Trophoblast cell (in vitro differentiated cells and primary cell): ENCODE measurements around the gene NSMF.

Source experiments
- DNase-seq, 2 donors: peaks; one replicate each; pipeline ENCODE4 v3.0.0-alpha.2; 2016
- H2AFZ ChIP-seq: 2 replicates; pipeline ENCODE4 v1.6.1; 2013; ENCODE audit warnings: low read length, moderate library complexity, mild to moderate bottlenecking; ENCODE audit not compliant: insufficient read depth, poor library complexity
- H2AK5ac ChIP-seq: 2 replicates; pipeline ENCODE4 v1.6.1; 2013; ENCODE audit warnings: mild to moderate bottlenecking, low read length
- H2BK120ac ChIP-seq: 2 replicates; pipeline ENCODE4 v1.6.1; 2013; ENCODE audit warnings: low read length, mild to moderate bottlenecking, moderate library complexity; ENCODE audit not compliant: insufficient read depth, poor library complexity
- H2BK12ac ChIP-seq: 2 replicates; pipeline ENCODE4 v1.6.1; 2013; ENCODE audit warnings: mild to moderate bottlenecking, low read length, moderate library complexity
- H2BK5ac ChIP-seq: 2 replicates; pipeline ENCODE4 v1.6.1; 2013; ENCODE audit warnings: low read length, low read depth, moderate library complexity, mild to moderate bottlenecking; ENCODE audit not compliant: poor library complexity
- H3K14ac ChIP-seq: 2 replicates; pipeline ENCODE4 v1.6.1; 2013; ENCODE audit warnings: mild to moderate bottlenecking, low read length
- H3K18ac ChIP-seq: 2 replicates; pipeline ENCODE4 v1.6.1; 2013; ENCODE audit warnings: mild to moderate bottlenecking, low read length
- H3K23ac ChIP-seq: 2 replicates; pipeline ENCODE4 v1.6.1; 2013; ENCODE audit warnings: low read length
- H3K27ac ChIP-seq: 2 replicates; pipeline ENCODE4 v1.5.1; 2013; ENCODE audit warnings: low read depth, mild to moderate bottlenecking, inconsistent platforms, low read length, moderate library complexity
- H3K27me3 ChIP-seq: 2 replicates; pipeline ENCODE4 v1.6.1; 2013; ENCODE audit warnings: inconsistent platforms, mild to moderate bottlenecking, low read length, moderate library complexity; ENCODE audit not compliant: insufficient read depth
- H3K36me3 ChIP-seq, 2 experiments: 1 replicate in 1 of 2; 2 replicates in 1 of 2; pipeline ENCODE4 v1.6.1; 2013; ENCODE audit warnings: low read length in 2 of 2, mild to moderate bottlenecking in 2 of 2, moderate library complexity in 1 of 2; ENCODE audit not compliant: insufficient read depth in 2 of 2, control insufficient read depth in 1 of 2
- H3K4ac ChIP-seq: 2 replicates; pipeline ENCODE4 v1.6.1; 2013; ENCODE audit warnings: low read depth, mild to moderate bottlenecking, low read length, moderate library complexity
- H3K4me1 ChIP-seq, 2 experiments: 1 replicate in 1 of 2; 2 replicates in 1 of 2; pipeline ENCODE4 v1.6.1; 2013; ENCODE audit warnings: low read length in 2 of 2, mild to moderate bottlenecking in 2 of 2, moderate library complexity in 1 of 2; ENCODE audit not compliant: insufficient read depth in 2 of 2, control insufficient read depth in 1 of 2
- H3K4me2 ChIP-seq: 2 replicates; pipeline ENCODE4 v1.6.1; 2013; ENCODE audit warnings: inconsistent platforms, mild to moderate bottlenecking, low read length, moderate library complexity
- H3K4me3 ChIP-seq: 2 replicates; pipeline ENCODE4 v1.5.1; 2013; ENCODE audit warnings: mild to moderate bottlenecking, low read depth, low read length, inconsistent platforms
- H3K79me1 ChIP-seq: one replicate; pipeline ENCODE4 v1.6.1; 2013; ENCODE audit warnings: low read length
- H3K79me2 ChIP-seq: 2 replicates; pipeline ENCODE4 v1.6.1; 2013; ENCODE audit warnings: low read length, mild to moderate bottlenecking; ENCODE audit not compliant: control insufficient read depth, insufficient read depth, poor library complexity
- H3K9ac ChIP-seq: 2 replicates; pipeline ENCODE4 v1.6.1; 2013; ENCODE audit warnings: mild to moderate bottlenecking, low read length
- H3K9me3 ChIP-seq: 2 replicates; pipeline ENCODE4 v1.6.1; 2013; ENCODE audit warnings: low read depth, mild to moderate bottlenecking, control low read depth, inconsistent platforms, low read length; ENCODE audit not compliant: insufficient read depth
- H4K12ac ChIP-seq: 2 replicates; pipeline ENCODE4 v1.6.1; 2013; ENCODE audit warnings: low read depth, mild to moderate bottlenecking, low read length, moderate library complexity
- H4K8ac ChIP-seq: 2 replicates; pipeline ENCODE4 v1.6.1; 2013; ENCODE audit warnings: low read depth, mild to moderate bottlenecking, low read length, moderate library complexity
- H4K91ac ChIP-seq: one replicate; pipeline ENCODE4 v1.6.1; 2013; ENCODE audit warnings: low read depth, mild to moderate bottlenecking, low read length, moderate library complexity
- WGBS: extraction: QIAGEN DNeasy Blood & Tissue Kit; methylation state at CpG from one replicate; pipeline ENCODE4 v1.1.7; 2013; ENCODE audit warnings: missing lambda C conversion rate; ENCODE audit not compliant: insufficient read length, insufficient coverage; ENCODE audit errors: extremely low coverage; 5-methylcytosine and 5-hydroxymethylcytosine counted together

The NSMF gene

DNA sequence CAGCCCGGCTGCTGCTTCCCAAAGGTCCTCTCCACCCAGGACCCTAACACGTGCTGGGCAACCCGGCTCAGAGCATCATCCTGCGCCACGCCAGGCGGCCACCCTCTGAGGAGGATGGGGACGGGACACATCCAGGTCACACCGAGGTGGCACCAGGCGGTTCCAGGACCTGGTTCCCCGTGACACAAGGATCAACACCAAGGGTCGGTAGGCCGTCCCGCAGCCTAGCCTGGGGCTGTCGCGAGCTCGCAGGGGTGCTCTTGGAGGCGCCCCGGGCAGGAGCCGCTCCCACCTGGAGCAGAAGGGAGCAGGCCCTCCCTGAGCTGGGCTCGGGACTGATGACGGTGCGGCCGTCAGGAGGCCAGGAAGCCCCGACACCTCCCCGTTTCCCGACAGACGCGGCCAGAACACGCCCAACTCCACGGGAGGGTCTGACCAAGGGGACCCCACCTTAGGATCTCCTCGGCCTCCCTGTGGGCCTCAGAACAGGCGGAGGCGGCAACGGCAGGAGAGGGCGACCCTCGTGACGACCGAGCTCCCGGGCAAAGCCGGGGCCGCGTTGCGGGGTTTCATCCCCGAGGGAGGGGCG is 42.5 kb downstream of the NSMF start:
- H2BK120ac ChIP-seq, result no peak overlapping the region
- H3K79me1 ChIP-seq, result no peaks in the 10 kb centered on the region
- H3K9me3 ChIP-seq, result no peaks in the 10 kb centered on the region
- no peak overlapping the region for H2BK12ac ChIP-seq
- peaks cover 0 to 4% of the 10 kb centered on the region in 2 experiments for H3K4me1 ChIP-seq
- H4K8ac ChIP-seq, result no peak overlapping the region
- no peak overlapping the region for H3K27ac ChIP-seq
- no peak overlapping the region for H2AFZ ChIP-seq
- H3K23ac ChIP-seq, result no peak overlapping the region
- H4K91ac ChIP-seq, result no peak overlapping the region
- no peaks in the 10 kb centered on the region for H3K27me3 ChIP-seq
- H2BK5ac ChIP-seq, result no peak overlapping the region
- no peak overlapping the region for H4K12ac ChIP-seq
- no peaks in the 10 kb centered on the region for H3K79me2 ChIP-seq
- H3K4ac ChIP-seq, result no peak overlapping the region
- H3K4me2 ChIP-seq, result no peak overlapping the region
- no CpG with 5 or more reads among the region's 45 CpGs for WGBS
- no peak overlapping the region for H3K18ac ChIP-seq
- H3K4me3 ChIP-seq, result no peak overlapping the region
- no peaks in the 10 kb centered on the region for H3K36me3 ChIP-seq
- no peak overlapping the region for H3K9ac ChIP-seq
- H3K14ac ChIP-seq, result no peak overlapping the region
- no peak for DNase-seq
- no peak overlapping the region for H2AK5ac ChIP-seq

DNA sequence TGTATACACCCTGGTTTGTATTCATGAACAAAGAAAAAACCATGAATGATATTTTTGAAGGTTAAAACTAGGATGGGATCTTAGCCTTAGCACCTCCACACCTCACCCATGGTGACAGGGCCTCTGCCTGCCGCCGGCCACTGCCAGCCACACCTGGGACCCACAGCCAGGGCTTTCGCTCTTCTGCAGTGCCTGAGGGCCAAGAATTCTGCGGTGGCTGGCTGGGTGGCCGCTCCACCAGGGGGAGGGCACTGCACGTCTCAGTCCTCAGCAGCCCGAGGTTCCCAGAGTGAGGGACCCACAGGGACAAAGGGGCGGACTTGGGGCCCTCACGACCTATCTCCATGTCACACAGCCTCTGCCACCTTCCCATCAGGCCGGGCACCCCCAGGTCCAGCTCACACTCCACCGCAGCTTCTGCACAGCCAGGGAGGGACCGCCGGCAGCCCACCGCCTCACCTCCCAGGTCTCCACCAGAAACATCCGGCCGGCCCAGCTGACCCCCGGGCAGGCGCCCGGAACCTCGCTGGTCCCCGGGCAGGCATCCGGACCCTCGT is 43.0 kb downstream of the NSMF start:
- Histone ChIP-seq H3K9ac (no peak overlapping the region), H3K4me2 (no peak overlapping the region), H3K14ac (no peak overlapping the region), H2AFZ (no peak overlapping the region), H3K4me3 (no peak overlapping the region), H3K23ac (no peak overlapping the region), H3K36me3 (no peaks in the 10 kb centered on the region), H3K27me3 (no peaks in the 10 kb centered on the region), H2BK12ac (no peak overlapping the region), H3K79me2 (no peaks in the 10 kb centered on the region), H4K12ac (no peak overlapping the region), H2AK5ac (no peak overlapping the region), H4K91ac (no peak overlapping the region), H3K4me1 (peaks cover 0 to 5% of the 10 kb centered on the region in 2 experiments), H3K79me1 (no peaks in the 10 kb centered on the region), H3K27ac (no peak overlapping the region), H3K18ac (no peak overlapping the region), H3K4ac (no peak overlapping the region), H2BK120ac (no peak overlapping the region), H2BK5ac (no peak overlapping the region), H3K9me3 (no peaks in the 10 kb centered on the region), H4K8ac (no peak overlapping the region)
- WGBS, result no CpG with 5 or more reads among the region's 23 CpGs
- no peak for DNase-seq

DNA sequence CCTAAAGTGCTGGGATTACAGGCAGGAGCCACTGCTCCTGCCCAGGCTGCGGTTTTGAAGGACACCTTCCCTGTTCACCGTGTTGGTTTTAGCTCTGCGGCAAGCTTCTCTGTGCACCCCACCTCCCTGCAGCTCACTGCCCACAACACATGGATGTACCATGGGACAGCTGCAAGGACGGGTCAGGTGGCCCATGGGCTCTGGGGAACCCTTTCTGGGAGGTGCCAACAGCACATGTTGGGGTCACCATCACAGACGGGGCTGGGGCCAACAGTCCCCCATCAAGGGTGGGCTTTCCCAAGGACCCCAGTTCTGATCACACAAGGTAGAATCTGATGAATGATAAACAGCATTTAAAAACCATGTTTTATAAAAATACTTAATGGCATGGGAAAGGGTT is 43.7 kb downstream of the NSMF start:
- Histone ChIP-seq H3K4me2 (no peak overlapping the region), H3K4me1 (peaks cover 0 to 7% of the 10 kb centered on the region in 2 experiments), H3K4ac (no peak overlapping the region), H3K27ac (no peak overlapping the region), H3K9ac (peak overlapping the region; percentile 64), H3K9me3 (no peaks in the 10 kb centered on the region), H3K79me1 (no peaks in the 10 kb centered on the region), H3K79me2 (peaks cover 2% of the 10 kb centered on the region), H3K4me3 (no peak overlapping the region), H4K91ac (no peak overlapping the region), H2BK12ac (no peak overlapping the region), H3K18ac (no peak overlapping the region), H3K14ac (no peak overlapping the region), H3K36me3 (no peaks in the 10 kb centered on the region), H4K8ac (no peak overlapping the region), H2AK5ac (no peak overlapping the region), H3K27me3 (no peaks in the 10 kb centered on the region), H2BK5ac (no peak overlapping the region), H4K12ac (no peak overlapping the region), H2AFZ (no peak overlapping the region), H2BK120ac (no peak overlapping the region), H3K23ac (no peak overlapping the region)
- DNase-seq, result no peak
- no CpG with 5 or more reads among the region's 5 CpGs for WGBS

DNA sequence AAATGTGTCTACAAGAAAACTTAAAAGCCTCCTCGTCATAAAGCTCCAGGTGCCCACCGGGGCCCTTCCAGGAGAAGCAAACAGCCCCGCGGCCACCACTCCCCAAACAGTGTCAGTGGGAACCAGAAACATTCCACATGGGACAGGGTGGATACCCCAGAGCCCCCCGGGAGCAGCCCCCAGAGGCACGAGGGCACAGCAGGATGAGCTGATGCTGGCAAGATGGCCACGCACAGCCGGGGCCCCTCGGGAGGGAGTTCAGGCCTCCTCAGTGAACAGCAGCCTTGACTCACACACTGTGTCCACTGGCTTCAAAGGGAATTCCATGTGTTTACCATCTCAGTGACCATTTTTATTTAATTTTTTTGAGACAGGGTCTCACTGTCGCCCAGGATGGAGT is 46.7 kb downstream of the NSMF start:
- H3K23ac ChIP-seq, result no peak overlapping the region
- H3K27me3 ChIP-seq, result no peaks in the 10 kb centered on the region
- peaks cover 2% of the 10 kb centered on the region for H3K79me2 ChIP-seq
- H3K4me3 ChIP-seq, result no peak overlapping the region
- H3K79me1 ChIP-seq, result no peaks in the 10 kb centered on the region
- DNase-seq, result no peak
- no peak overlapping the region for H3K14ac ChIP-seq
- H3K4ac ChIP-seq, result no peak overlapping the region
- H3K36me3 ChIP-seq, result peaks cover 0 to 2% of the 10 kb centered on the region in 2 experiments
- no CpG with 5 or more reads among the region's 10 CpGs for WGBS
- H3K4me1 ChIP-seq, result peaks cover 0 to 8% of the 10 kb centered on the region in 2 experiments
- H4K8ac ChIP-seq, result no peak overlapping the region
- H2BK5ac ChIP-seq, result no peak overlapping the region
- no peak overlapping the region for H4K91ac ChIP-seq
- H2BK12ac ChIP-seq, result no peak overlapping the region
- H3K27ac ChIP-seq, result no peak overlapping the region
- H2AFZ ChIP-seq, result no peak overlapping the region
- H4K12ac ChIP-seq, result no peak overlapping the region
- H2BK120ac ChIP-seq, result no peak overlapping the region
- no peak overlapping the region for H3K4me2 ChIP-seq
- H2AK5ac ChIP-seq, result no peak overlapping the region
- no peak overlapping the region for H3K9ac ChIP-seq
- H3K9me3 ChIP-seq, result no peaks in the 10 kb centered on the region
- no peak overlapping the region for H3K18ac ChIP-seq
